Left forelimb (tissue), 1 donor: ENCODE measurements around the gene PCSK5.
"Not testable (repeated sequence)": the region's sequence is repeated elsewhere in the genome, so short reads cannot be mapped to it uniquely, and the experiment has no call there.

Experiments
- DNase-seq: peaks from one replicate; pipeline ENCODE4 v3.0.0-alpha.2; 2018; ENCODE audit warnings: low spot score

PCSK5 gene

DNA sequence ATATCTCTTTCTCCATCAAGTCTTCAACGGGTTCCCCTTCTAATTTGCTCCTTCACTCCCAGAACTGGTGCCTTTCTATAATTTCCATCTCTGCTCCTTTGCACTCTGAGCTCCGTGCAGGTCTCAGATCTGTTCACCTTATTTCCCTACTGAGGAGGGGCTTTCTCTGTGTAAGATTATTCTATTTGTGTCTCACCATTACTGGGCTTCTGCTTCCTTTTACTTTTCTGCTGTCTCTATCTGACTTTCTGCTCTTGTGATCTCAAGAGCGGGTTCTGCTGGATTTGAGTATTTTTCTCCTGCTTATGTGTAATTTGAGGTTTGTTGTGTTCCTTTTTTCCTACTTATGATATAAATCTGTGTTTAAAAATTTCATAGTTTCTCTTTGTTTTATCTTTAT lies 117.5 kb downstream of the PCSK5 start:
- DNase-seq: no peak

DNA sequence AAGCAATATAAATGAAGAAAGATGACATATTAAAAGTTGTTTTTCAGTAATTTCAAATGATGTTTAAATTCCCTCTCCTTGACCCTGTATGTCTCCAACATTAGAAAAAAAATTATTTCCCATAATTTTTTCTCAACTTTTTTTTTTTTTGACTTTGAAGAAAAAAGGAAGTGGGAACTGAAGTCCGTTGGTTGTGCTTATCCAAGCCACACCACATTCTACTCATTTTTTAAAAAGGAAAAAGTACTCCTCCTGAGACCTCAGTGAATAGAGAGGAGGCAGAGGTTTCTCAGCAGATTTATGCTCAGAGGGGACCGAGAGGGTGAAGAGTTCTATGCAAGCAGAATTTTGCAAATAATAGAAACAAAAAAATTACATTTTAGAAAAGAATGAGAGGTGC lies 123.3 kb downstream of the PCSK5 start:
- DNase-seq: no peak

DNA sequence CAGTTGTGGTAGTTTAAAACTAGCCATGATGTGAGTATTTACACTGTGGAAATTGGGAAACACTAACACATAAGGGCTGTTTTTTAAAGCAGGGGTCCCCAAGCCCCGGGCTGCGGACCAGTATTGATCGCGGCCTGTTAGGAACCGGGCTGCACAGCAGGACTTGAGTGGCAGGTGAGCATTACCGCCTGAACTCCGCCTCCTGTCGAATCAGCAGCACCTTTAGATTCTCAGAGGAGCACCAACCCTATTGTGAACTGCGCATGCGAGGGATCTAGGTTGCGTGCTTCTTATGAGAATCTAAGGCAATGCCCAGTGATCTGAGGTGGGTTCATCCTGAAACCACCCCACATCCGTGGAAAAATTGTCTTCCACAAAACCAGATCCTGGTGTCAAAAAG lies 127.8 kb downstream of the PCSK5 start:
- DNase-seq: no peak

DNA sequence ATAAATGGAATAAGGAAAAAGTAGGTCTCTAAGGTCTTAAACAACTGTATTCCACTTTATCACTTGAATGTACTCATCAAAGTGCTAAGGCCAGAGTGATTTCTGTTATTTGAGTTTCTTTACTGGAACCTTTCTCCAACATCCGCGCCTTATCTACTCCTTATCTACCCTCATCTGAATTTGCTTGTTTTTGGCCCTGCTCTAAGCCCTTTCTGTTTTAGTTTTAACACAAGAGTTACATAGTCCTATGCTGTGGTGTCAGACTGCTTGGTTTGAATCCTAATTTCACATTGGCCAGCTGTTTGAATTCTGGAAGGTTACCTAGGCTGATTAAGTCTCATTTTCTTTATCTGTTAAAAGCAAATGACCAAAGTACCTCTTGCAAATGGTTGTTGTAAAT lies 128.3 kb downstream of the PCSK5 start:
- DNase-seq: no peak

DNA sequence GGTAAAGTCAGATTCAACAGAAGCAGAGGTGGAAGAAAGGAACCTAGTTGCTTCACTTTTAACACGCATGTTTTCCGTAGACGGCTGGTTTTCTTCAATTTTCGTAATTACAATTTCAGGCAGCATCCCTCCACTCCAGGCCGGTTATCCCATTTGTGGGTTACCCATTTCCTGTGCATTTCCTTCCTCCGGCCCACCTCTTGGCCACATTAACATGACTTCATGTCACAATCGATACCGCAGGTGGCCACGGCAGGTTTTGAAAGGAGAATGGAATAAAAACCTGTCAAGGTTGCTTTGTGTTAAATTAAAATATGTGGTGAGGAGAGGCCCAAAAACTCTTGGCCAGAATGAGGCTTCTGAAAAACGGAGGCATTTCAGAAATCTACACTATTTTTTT lies 130.2 kb downstream of the PCSK5 start:
- no peak for DNase-seq

DNA sequence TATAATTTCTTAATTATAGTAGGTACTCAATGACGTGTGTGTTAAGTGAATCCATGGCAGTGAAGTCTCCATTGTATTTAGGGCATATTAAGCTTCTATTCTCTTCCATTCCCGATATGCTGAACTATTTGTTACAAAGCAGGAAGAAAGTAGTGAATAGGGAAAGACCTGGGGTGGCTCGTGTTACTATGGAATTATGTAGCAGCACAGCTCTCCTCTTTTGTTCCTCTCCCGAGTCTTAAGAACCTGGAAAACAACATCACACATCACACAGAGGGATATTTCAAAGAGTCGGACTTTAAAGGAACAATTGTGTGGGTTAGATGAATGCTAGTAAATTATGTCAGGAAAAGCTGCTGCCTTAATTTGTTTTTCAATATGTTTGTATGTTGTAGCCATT lies 131.8 kb downstream of the PCSK5 start:
- DNase-seq: no peak

DNA sequence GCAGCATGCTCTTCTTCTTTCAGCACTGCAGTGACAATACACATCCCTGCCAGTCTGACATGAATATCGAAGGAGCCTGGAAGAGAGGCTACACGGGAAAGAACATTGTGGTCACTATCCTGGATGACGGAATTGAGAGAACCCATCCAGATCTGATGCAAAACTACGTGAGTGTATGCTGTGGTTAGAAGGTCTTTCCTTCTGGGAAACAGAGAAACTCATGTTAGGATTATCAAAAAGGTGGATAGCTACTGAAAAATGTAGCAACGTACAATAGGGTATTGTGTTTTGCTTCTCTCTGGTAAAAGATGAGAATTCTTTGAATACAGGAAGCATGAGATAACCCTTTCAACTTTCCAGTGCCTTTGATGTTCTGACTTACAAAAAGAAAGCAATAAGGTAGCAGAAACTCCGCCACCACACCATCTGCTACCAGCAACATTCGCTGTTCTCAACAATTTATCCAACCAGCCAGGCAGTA lies 133.3 kb downstream of the PCSK5 start:
- no peak for DNase-seq

DNA sequence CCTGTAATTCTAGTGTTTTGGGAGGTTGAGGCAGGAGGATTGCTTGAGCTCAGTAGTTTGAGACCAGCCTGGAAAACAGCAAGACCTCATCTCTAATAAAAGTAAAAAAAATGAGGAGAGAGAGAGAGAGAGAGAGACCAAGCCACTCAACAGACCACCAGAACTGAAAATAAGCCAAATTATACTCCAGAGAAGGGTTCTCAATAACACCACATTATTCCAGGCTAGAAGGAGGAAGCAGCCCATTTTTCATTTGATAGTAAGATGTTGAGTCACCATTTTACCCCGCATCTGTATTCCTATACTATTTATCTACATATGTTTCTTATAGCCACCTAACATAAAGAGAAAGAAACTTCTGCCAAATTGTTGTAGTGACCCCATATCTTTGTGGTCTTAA lies 134.8 kb downstream of the PCSK5 start:
- no peak for DNase-seq

DNA sequence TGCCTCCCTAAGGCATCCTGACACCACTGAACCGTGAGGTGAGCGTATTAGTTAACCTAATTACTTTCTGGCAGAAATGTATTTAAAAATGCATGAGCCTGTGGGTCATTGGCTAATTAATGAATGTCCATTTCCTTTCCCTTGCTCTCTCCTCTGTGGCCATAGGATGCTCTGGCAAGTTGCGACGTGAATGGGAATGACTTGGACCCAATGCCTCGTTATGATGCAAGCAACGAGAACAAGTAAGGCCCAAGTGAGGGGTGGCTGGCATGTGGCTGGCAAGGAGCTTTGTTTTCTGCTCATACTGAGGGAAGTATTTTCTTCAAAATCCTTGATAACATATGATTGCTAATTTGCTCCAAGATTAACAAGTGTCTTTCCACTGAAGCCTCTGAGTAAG lies 136.3 kb downstream of the PCSK5 start:
- DNase-seq: no peak

DNA sequence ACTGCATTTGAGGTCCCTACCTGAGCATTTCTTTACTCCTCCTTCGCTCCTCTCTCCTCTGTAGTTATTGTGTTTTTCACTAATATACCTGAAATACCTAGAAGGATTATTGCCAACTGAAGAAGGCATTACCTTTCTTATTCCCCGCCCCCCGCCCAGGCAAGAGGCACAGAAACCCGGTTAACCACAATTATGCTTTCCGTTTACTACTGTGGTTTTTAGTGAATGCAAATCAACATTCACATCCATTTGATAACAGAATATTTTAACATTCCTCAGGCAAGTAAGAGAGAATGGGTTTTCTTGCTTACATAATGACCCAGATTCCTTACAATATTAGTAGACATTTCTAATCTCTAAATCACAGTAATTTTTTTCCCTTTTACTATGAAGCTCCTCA lies 136.9 kb downstream of the PCSK5 start:
- no peak for DNase-seq

DNA sequence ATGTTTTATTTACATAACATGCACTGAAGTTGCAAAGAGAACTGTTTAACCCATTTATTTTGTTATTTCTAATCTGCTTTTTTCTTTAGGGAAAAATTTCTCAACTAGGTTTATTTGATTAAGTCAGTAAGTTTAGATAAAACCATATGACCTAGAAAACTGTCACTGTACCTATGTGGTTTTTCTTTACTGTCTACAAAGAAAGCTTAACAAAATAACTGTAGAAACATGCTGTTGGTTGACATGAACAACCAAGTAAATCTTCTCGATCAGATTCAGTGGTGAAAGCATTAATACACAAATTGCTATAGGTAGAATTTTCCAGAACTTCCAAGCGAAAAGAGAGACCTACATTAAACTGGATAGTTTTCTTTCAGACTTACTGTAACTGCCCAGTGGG lies 137.4 kb downstream of the PCSK5 start:
- DNase-seq: no peak

DNA sequence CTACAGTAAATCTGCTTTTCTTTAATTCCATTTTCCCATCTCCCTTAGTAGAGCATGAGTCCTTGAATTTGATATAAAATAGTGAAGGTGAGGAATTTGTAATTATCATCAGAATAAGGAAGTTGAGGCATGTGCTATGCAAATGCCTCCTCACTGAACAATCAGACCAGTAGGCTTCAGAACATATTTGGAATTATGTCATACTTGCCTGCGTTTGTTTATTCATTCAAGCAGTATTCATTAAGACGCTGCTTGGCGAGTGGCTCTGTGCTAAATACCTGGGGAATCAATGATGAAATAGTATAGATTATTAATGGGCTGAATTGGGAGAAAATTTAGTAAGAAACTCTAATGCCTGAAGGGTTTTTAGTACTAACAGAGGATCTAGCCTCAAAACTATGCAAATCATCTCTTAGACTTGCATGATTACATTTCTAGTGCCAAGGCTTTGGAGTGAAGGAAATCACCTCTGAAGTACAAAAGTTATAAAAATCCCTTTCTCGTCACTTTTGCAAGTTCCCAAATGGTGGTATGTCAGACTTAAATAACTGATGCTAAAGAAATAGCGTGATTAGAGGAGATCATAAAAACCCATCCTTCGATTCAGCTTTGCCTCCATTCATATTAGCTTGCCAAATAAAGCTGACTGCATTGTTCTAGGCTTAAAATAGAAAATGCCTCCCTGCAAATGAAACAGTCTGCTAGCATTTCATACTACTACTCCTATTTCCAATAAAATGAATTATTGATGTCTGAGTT lies 141.7 kb downstream of the PCSK5 start:
- no peak for DNase-seq

DNA sequence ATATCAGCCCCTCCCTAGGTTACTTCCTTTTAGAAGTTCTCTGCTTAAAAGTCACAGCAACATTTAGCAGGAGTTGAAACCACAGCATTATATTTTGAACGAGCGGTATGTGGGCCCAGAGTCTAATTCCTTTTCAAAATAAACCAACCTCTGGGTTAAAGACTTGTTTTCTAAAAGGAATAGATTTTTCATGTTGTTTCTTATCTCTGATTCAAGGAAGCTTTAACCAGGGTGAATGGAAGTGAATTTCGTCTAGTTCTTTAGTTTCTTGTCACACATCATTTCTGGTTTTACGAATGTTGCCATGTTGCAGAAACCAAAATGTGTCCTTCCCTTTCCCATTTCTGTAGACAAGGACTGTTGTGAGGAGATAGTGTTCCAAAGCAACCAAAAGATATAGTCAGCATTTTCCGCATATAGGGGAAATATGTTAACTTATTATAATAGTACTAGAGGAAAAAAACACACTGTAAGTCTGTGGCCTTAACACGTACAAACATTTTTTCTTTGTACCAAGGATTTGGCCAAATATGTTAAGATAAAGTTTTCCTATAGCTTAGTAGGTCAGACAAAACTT lies 142.4 kb downstream of the PCSK5 start:
- DNase-seq: no peak

DNA sequence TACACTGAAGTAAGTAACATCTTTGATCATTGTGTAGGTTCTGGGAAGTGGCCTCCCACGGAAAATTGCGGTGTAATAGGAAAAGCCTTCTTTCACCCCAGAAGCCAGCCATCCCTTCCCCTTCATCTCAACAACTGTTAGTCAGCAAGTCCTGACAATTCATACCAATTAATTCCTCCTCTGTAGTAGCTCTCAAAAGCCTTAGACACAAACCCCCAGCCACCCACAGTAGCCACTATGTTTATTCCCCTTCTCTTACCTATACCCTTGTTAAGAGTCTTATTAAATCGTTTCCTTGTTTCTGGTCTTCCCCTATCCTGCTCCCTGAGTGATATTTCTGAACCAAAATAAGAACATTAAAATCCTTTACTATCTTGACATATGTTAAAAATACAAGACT lies 143.6 kb downstream of the PCSK5 start:
- no peak for DNase-seq

DNA sequence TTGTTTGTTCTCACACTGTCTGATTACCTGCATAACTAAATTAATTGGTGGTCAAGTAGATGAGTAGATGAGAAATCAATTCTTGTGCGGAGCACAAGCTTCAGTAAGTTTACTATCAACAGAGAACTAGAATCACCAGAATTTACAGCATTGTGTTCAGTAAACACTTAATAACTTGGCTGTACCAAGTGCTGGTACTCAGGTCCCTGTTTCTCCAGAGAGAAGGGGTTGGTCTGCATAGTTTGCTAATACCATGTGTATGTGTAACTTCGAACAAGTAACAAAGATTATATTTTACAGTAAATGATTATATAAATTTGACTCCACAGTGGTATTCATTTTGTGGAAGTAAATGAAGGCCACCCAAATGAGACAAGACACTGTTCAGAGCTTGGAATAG lies 146.3 kb downstream of the PCSK5 start:
- no peak for DNase-seq

DNA sequence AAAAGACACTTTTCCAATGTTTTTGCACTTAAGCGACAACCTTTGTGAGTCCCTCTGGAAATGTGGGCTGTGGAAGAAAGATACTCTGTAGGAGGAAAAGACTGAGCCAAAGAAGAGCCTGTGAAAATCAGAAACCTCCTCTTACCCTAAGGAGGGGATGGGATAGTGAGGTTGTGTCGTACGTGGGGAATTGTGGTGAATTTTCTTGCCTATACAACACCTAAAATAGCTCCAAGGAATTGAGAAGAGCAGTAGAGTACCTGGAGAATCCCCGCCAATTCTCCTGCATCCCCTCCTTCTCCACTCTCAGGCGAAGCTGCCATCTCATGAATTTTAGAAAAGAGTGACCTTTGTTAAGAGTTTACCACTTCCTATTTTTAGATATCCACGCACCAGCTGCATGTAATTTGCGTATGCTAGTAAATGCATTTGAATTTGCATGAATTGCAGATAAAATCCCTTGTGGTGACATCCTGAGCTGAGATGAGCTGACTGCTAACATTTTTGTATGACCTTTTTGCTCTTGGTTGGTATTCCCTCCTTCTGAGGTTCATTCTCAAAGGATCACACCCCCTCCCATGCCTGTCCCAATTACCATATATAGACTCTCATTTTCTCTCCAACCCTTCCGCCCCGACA lies 147.2 kb downstream of the PCSK5 start:
- no peak for DNase-seq

DNA sequence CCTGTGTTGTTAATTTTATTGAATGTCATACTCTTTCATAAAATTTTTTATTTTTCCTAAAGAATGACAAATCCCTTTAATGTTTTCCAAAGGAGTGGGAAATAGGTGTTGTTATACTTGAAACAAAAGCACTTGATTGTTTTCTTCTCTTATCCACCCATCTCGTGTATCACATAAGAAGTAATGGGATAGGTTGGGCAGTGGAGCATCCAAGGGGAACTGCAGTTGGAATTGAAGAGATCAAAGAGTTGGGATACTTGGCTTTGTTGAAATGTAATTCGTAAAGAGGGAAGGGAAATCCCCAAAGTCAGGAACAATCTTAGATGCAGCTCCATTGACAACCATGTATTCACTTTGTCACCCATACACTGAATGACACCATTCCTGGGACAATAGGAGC lies 148.0 kb downstream of the PCSK5 start:
- DNase-seq: no peak

DNA sequence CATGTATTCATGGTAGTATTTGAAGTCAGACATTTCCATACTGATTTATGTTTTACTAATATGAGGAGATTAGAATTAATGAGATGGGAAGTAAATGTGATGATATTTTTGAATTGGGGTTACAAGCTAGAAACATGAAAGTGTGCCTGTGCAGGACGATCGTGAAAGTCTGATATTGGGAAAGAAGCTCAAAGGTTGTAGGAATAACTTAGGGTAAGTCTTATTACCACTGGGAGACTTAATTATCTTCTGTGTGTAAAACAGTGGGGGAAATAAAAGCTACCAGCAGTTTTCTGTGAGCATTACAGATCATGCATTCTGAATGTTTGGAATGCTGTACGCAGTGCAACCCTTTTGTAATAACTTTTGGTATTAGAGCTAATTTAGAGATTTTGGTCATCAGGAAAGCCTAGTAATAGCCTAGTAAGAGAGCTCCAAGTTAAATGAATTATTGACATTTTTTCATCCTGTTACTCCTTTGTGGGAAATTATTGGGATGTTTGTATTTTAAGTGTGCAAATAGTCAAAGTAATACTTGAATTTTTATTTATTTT lies 153.9 kb downstream of the PCSK5 start:
- no peak for DNase-seq

DNA sequence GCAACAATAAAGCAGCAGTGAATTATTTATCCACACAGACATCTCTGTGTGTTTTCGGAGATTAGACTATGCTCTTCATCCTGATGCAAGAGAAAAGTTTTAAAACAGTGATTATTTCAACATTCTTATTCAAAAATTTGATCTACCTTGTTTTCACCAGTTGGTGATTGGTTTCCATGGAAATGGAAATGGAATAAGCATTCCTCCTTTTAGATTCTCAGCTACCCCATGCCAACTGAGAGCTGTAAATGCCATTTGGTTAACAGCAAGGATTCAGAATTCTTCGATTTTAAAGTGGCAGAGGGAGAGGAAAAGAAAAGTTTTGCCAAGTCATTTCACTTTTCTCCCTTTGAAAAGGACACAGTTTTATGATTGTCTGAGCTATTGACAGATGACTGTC lies 154.7 kb downstream of the PCSK5 start:
- DNase-seq: no peak

DNA sequence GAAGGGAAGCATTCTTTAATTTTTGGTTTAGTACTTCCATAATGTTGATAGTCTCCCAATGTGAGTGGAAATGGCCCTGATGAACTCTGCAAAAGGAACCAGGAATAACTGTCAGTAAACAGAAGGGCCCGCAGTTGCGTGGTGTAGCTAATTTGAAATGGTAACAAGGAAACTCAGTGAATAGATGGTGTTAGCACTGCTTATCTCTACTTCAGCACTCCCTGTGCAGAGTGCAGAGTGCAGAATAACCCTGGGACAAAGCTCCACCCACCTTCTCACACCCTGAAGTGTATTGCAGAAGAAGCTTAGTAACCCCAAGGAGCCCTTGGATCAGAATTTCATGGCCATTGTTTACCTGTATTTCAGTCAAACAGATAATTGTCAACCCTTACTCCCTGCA lies 158.9 kb downstream of the PCSK5 start:
- no peak for DNase-seq

DNA sequence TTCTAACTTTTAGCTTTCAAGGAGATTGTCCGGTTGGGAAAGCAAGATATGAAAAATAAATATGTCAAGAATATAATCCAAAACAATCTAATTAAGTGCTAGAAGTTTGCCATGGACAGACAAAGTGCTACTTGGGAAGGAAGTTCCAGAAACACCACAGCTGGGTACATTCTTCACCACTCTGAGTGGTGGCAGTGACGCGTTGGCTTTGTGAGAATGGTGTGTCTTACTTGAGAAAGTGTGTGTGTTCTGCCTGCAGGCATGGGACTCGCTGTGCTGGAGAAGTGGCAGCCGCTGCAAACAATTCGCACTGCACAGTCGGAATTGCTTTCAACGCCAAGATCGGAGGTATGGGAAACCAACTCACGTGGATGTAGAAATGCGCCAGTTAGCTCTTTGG lies 177.2 kb downstream of the PCSK5 start:
- DNase-seq: no peak

DNA sequence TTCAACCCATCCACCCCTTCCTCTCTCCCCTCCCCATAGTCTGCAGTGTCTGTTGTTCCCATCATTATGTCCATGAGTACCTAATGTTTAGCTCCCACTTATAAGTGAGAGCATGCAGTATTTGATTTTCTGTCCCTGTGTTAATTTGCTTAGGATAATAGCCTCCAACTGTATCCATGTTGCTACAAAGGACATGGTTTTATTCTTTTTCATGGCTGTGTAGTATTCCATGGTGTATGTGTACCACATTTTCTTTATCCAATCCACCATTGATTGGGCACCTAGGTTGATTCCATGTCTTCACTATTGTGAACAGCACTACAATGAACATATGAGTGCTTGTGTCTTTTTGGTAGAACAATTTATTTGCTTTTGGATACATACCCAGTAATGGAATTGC lies 187.1 kb downstream of the PCSK5 start:
- no peak for DNase-seq

DNA sequence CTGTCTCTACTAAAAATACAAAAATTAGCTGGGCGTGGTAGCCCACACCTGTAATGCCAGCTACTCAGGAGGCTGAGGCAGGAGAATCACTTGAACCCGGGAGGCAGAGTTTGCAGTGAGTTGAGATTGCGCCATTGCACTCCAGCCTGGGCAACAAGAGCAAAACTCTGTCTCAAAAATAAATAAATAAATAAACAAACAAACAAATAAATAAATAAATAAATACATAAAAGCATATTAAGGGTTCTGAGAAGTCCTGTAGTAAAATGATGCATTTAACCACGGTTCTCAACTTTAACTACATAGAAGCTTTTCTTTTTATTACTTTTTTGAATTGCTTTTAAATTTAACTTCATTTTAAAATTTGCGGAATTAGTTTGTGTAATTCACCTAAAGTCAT lies 190.8 kb downstream of the PCSK5 start:
- DNase-seq: not testable (repeated sequence)
